HEK293 (cell line): ENCODE measurements around the gene PWWP2B.

Experiments
- CTCF ChIP-seq: fragments of 450-650 bp; formaldehyde crosslinking; IDR thresholded peaks from 2 replicates; pipeline ENCODE4 v1.5.1; 2016; ENCODE audit warnings: missing biosample characterization, missing genetic modification characterization
- MEIS1 ChIP-seq: sonication (generic); formaldehyde crosslinking; IDR thresholded peaks from 2 replicates; pipeline ENCODE4 v1.8.1; 2022; ENCODE audit warnings: missing genetic modification reagents, mild to moderate bottlenecking, borderline replicate concordance
- MYNN ChIP-seq: fragments of 450-650 bp; formaldehyde crosslinking; IDR thresholded peaks from 2 replicates; pipeline ENCODE4 v1.5.1; 2016; ENCODE audit warnings: missing biosample characterization, missing genetic modification characterization, borderline replicate concordance
- MZF1 ChIP-seq: fragments of 450-650 bp; formaldehyde crosslinking; IDR thresholded peaks from 2 replicates; pipeline ENCODE4 v1.5.1; 2017; ENCODE audit warnings: missing biosample characterization, missing genetic modification characterization, borderline replicate concordance
- PRDM4 ChIP-seq: fragments of 450-650 bp; formaldehyde crosslinking; IDR thresholded peaks from 2 replicates; pipeline ENCODE4 v1.5.1; 2017; ENCODE audit warnings: missing biosample characterization, missing genetic modification characterization
- REPIN1 ChIP-seq: fragments of 450-650 bp; formaldehyde crosslinking; IDR thresholded peaks from 2 replicates; pipeline ENCODE4 v1.5.1; 2017; ENCODE audit warnings: missing biosample characterization, missing genetic modification characterization, low read depth
- ZBTB10 ChIP-seq: fragments of 450-650 bp; formaldehyde crosslinking; IDR thresholded peaks from 2 replicates; pipeline ENCODE4 v1.5.1; 2016; ENCODE audit warnings: missing biosample characterization, missing genetic modification characterization
- ZNF24 ChIP-seq: fragments of 450-650 bp; formaldehyde crosslinking; IDR thresholded peaks from 2 replicates; pipeline ENCODE4 v1.5.1; 2016; ENCODE audit warnings: missing biosample characterization, missing genetic modification characterization

GRCh38 chr10:132415956-132416355 is 19.0 kb downstream of the PWWP2B start:
- TF ChIP-seq CTCF (no peak), REPIN1 (tag by site-specific recombination) (no peak), ZNF24 (tag by site-specific recombination) (no peak), MEIS1 (CRISPR knock-in tag) (no peak), MZF1 (tag by site-specific recombination) (no peak), ZBTB10 (tag by site-specific recombination) (no peak), MYNN (tag by site-specific recombination) (no peak), PRDM4 (no peak)
